Small intestine (tissue), 7 donors: ENCODE data around the gene RORC. TPM values are rescaled to one million over a fixed set of nuclear protein-coding genes. Genes with fewer than 3 reads are reported as not detected.

Source experiments
- DNase-seq, 2 donors: peaks; one replicate each; pipeline versions ENCODE4 v3.0.0 to v3.0.0-alpha.2; 2013
- FAIRE-seq: peaks from 2 replicates; lab custom pipeline; 2012; peaks lifted over from hg19 to GRCh38; lab: Jason Lieb, UNC
- H3K27ac ChIP-seq, 3 donors: one replicate each; pipeline ENCODE4 v1.5.1; 2013; ENCODE audit warnings: low read length in 2 of 3, mild to moderate bottlenecking in 2 of 3, control low read depth in 1 of 3, inconsistent platforms in 1 of 3, low read depth in 1 of 3, moderate library complexity in 1 of 3
- H3K27me3 ChIP-seq, 3 donors: one replicate each; pipeline ENCODE4 v1.6.1; 2013; ENCODE audit warnings: low read length in 3 of 3, inconsistent platforms in 1 of 3; ENCODE audit not compliant: control insufficient read depth in 3 of 3, insufficient read depth in 3 of 3
- H3K36me3 ChIP-seq, 3 donors: one replicate each; pipeline ENCODE4 v1.6.1; 2013; ENCODE audit warnings: low read length in 3 of 3, inconsistent platforms in 1 of 3, low read depth in 1 of 3, mild to moderate bottlenecking in 1 of 3, moderate library complexity in 1 of 3; ENCODE audit not compliant: control insufficient read depth in 3 of 3, insufficient read depth in 2 of 3
- H3K4me1 ChIP-seq, 3 donors: one replicate each; pipeline ENCODE4 v1.6.1; 2013; ENCODE audit warnings: low read length in 2 of 3, inconsistent platforms in 1 of 3, low read depth in 1 of 3, mild to moderate bottlenecking in 1 of 3, moderate library complexity in 1 of 3; ENCODE audit not compliant: control insufficient read depth in 3 of 3, insufficient read depth in 2 of 3
- H3K4me3 ChIP-seq, 3 donors: one replicate each; pipeline ENCODE4 v1.5.1; 2013; ENCODE audit warnings: low read length in 3 of 3, control low read depth in 1 of 3, inconsistent platforms in 1 of 3, low read depth in 1 of 3, mild to moderate bottlenecking in 1 of 3, moderate library complexity in 1 of 3
- H3K9me3 ChIP-seq, 2 donors: one replicate each; pipeline ENCODE4 v1.6.1; 2013; ENCODE audit warnings: low read depth in 1 of 2, low read length in 1 of 2; ENCODE audit not compliant: control insufficient read depth in 2 of 2, insufficient read depth in 1 of 2
- WGBS, 3 donors: extraction: QIAGEN DNeasy Blood & Tissue Kit; methylation state at CpG; one replicate each; pipeline ENCODE4 v1.1.7; 2013; 5-methylcytosine and 5-hydroxymethylcytosine counted together
- polyA plus RNA-seq, 4 donors: library from polyadenylated mRNA; stranded (reverse) in 3 of 4; unstranded in 1 of 4; fragments of 200-250 nt in 3 of 4; fragments of 120-200 nt in 1 of 4; gene quantifications; one replicate each; pipeline versions ENCODE4 v1.2.1 to v1.2.3, GENCODE V29; 2013
- donor health status: healthy with polysubstance abuse.
- donor health status: control.
- donor health status: control.
- donor health status: Bipolar disorder and iron deficiency.
- donor health status: healthy.

RORC gene
- polyA plus RNA-seq, 4 donors = 5.4 to 15.2 (median 10.8) TPM

GRCh38 chr1:151853411-151853943 is 21.9 kb upstream of the RORC start, which contains the start of gene THEM5:
Gene THEM5 (minus strand): TSS chr1:151853712. CDS start chr1:151853565, 147 bp downstream.
- Histone ChIP-seq H3K4me1 (no peaks in the 10 kb centered on the region), H3K36me3 (no peaks in the 10 kb centered on the region), H3K27ac (no peak within 1 kb of the TSS), H3K9me3 (no peaks in the 10 kb centered on the region), H3K27me3 (no peaks in the 10 kb centered on the region), H3K4me3 (no peak within 1 kb of the TSS)
- WGBS, 3 donors = 56 to 66% (median 61%) methylated on average over 5 of the region's 5 CpGs
- FAIRE-seq (no peak), DNase-seq (no peak)

DNA sequence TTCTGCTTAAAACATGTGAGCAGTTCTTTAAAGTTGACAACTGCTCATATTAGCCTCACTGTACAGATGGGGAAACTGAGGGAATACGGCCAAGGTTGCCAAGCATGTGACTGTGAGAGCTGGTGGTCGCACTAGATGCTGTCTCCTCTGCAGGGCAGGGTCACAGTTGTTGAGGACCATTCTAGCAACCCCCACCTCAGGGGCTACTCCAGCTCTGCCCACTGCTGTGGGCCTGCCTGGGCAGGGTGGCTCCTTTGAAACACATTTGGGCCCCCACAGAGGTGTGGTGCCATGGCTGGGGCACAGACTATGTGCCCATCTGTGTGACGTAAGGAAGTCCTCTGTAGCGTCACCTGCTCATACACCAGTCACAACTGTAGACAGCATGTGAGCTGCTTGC is 21.1 kb upstream of the RORC start:
- Histone ChIP-seq H3K4me3 (no peak overlapping the region), H3K36me3 (no peaks in the 10 kb centered on the region), H3K27ac (no peak overlapping the region), H3K9me3 (no peaks in the 10 kb centered on the region), H3K4me1 (no peaks in the 10 kb centered on the region), H3K27me3 (no peaks in the 10 kb centered on the region)
- WGBS, 3 donors = 89 to 92% (median 89%) methylated on average over 4 of the region's 4 CpGs
- DNase-seq (no peak), FAIRE-seq (no peak)

DNA sequence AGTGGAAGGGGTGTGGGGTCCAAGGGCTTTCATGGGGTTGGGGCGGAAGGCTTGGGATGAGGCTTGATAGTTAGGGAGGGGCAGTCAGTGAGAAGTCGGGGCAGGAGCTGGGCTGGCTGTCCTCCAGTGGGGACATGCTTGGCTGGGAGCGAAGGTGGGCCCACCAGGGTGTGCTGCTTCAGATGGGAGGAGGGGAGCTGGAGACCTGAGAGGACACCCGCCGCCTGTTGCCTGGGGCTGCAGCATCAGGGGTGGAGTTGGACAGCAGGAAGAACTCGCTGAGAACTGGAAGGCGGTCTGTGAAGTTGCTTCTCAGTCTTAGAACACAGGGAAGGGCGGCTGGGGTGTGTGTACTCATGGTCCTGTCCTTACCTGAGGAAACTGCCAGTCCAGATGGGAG is 20.3 kb upstream of the RORC start:
- Histone ChIP-seq H3K27ac (no peak overlapping the region), H3K9me3 (no peaks in the 10 kb centered on the region), H3K4me1 (no peaks in the 10 kb centered on the region), H3K27me3 (no peaks in the 10 kb centered on the region), H3K36me3 (no peaks in the 10 kb centered on the region), H3K4me3 (no peak overlapping the region)
- WGBS, 3 donors = 76 to 86% (median 81%) methylated on average over 8 of the region's 8 CpGs
- FAIRE-seq (no peak), DNase-seq (no peak)

- H3K4me1 ChIP-seq = no peaks in the 10 kb centered on the region
- no peaks in the 10 kb centered on the region for H3K36me3 ChIP-seq
- H3K27me3 ChIP-seq = no peaks in the 10 kb centered on the region
These were observed 18.3 kb upstream of the RORC start for GRCh38 chr1:151849871-151850270.

DNA sequence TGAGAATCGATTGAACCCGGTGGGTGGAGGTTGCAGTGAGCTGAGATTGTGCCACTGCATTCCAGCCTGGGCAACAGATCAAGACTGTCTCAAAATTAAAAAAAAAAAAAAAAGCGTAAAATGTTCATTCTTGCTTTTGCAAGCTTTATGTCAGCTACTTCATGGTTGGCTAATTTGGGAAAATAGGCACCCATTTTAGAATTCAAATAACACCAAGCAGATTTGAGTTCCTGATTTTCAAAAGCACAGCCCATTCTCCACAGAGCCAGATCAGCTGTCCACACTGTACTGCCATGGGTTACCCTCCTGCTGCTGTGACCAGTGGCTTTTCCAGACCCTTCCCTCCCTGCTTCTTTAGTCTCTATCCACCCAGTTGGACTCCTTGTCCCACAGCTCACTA is 17.5 kb upstream of the RORC start:
- 76 to 94% (median 85%) methylated on average over 3 of the region's 3 CpGs for WGBS, 3 donors
- H3K27ac ChIP-seq = no peak overlapping the region
- FAIRE-seq (no peak), DNase-seq (no peak)
- no peaks in the 10 kb centered on the region for H3K36me3 ChIP-seq
- H3K4me3 ChIP-seq = no peak overlapping the region
- H3K4me1 ChIP-seq = no peaks in the 10 kb centered on the region
- H3K27me3 ChIP-seq = no peaks in the 10 kb centered on the region
- no peaks in the 10 kb centered on the region for H3K9me3 ChIP-seq

More at GRCh38 chr1:151849871-151850270, 18.3 kb upstream of the RORC start:
- no peak for FAIRE-seq
- Histone ChIP-seq H3K27ac (no peak overlapping the region), H3K9me3 (no peaks in the 10 kb centered on the region), H3K4me3 (no peak overlapping the region)
- DNase-seq = no peak

- Histone ChIP-seq H3K9me3 (no peaks in the 10 kb centered on the region), H3K27me3 (no peaks in the 10 kb centered on the region), H3K36me3 (no peaks in the 10 kb centered on the region), H3K4me1 (no peaks in the 10 kb centered on the region), H3K27ac (no peak overlapping the region), H3K4me3 (no peak overlapping the region)
- FAIRE-seq (no peak), DNase-seq (no peak)
- WGBS, 3 donors = 54 to 81% (median 77%) methylated on average over 11 of the region's 11 CpGs
These were observed 16.4 kb upstream of the RORC start for GRCh38 chr1:151847867-151848596.

- no peak for DNase-seq
- Histone ChIP-seq H3K9me3 (no peaks in the 10 kb centered on the region), H3K27ac (no peak overlapping the region), H3K4me1 (no peaks in the 10 kb centered on the region), H3K36me3 (no peaks in the 10 kb centered on the region), H3K4me3 (no peak overlapping the region), H3K27me3 (no peaks in the 10 kb centered on the region)
- WGBS, 3 donors = 90 to 93% (median 93%) methylated on average over 8 of the region's 8 CpGs
- FAIRE-seq = no peak
These were observed 15.2 kb upstream of the RORC start for GRCh38 chr1:151846686-151847237.

GRCh38 chr1:151846062-151846568 is 14.5 kb upstream of the RORC start:
- DNase-seq = no peak
- WGBS, 3 donors = 32 to 52% (median 39%) methylated on average over 6 of the region's 6 CpGs
- Histone ChIP-seq H3K9me3 (no peaks in the 10 kb centered on the region), H3K4me1 (no peaks in the 10 kb centered on the region), H3K36me3 (no peaks in the 10 kb centered on the region), H3K27ac (no peak overlapping the region), H3K27me3 (no peaks in the 10 kb centered on the region), H3K4me3 (no peak overlapping the region)
- FAIRE-seq = no peak
